Esophagus squamous epithelium (tissue), 4 donors: ENCODE measurements around the gene SLC44A1.

Experiments
- POLR2A ChIP-seq, 4 donors: fragments of 450-650 bp; IDR thresholded peaks; one replicate each; pipeline ENCODE4 v1.6.1; 2017; ENCODE audit warnings: antibody characterized with exemption in 4 of 4, mild to moderate bottlenecking in 4 of 4, moderate library complexity in 3 of 4
- TF ChIP-seq, protein P1 (sequence below), 6 experiments: fragments of 450-650 bp in 4 of 6; fragments of 200-600 bp in 2 of 6; sonication (generic) in 2 of 6; IDR thresholded peaks; one replicate each; pipeline ENCODE4 v1.5.1; 2016 to 2019; ENCODE audit warnings: antibody characterized with exemption in 6 of 6, mild to moderate bottlenecking in 4 of 6, moderate library complexity in 4 of 6

DNA sequence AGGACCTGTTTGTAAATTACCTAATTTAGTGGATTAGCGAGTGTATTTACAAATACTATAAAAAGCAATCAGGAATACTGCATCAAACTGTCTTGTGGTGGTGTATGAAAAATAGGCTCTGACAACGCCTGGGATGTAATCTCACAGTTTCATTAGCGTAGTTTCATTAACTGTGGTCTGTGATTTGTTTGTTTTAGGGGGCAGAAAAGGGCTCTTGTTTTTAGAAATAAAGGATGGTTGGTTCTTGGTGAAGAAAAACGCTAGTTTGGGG is 1.4 kb downstream of the SLC44A1 start:
- TF ChIP-seq, protein P1, sequence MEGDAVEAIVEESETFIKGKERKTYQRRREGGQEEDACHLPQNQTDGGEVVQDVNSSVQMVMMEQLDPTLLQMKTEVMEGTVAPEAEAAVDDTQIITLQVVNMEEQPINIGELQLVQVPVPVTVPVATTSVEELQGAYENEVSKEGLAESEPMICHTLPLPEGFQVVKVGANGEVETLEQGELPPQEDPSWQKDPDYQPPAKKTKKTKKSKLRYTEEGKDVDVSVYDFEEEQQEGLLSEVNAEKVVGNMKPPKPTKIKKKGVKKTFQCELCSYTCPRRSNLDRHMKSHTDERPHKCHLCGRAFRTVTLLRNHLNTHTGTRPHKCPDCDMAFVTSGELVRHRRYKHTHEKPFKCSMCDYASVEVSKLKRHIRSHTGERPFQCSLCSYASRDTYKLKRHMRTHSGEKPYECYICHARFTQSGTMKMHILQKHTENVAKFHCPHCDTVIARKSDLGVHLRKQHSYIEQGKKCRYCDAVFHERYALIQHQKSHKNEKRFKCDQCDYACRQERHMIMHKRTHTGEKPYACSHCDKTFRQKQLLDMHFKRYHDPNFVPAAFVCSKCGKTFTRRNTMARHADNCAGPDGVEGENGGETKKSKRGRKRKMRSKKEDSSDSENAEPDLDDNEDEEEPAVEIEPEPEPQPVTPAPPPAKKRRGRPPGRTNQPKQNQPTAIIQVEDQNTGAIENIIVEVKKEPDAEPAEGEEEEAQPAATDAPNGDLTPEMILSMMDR (IDR thresholded peaks at IDR 0.05): no peak
- TF ChIP-seq POLR2A (IDR thresholded peaks at IDR 0.05): no peak
